ENCODE results near the gene CA5A.

Gene CA5A

GRCh38 chr16:87974178-87974577 lies 37.8 kb upstream of the CA5A start:
- no peak for DNase-seq (ENCODE audit: insufficient read length)
- FAIRE-seq = no peak
- TF ChIP-seq TAF1 (IDR thresholded peaks at IDR 0.05; ENCODE audit: borderline replicate concordance, low read depth, low read length) (no peak), POLR2A (IDR thresholded peaks at IDR 0.05; ENCODE audit: low read depth, low read length) (no peak), POLR2AphosphoS5 (IDR thresholded peaks at IDR 0.05; ENCODE audit: low read depth, low read length) (no peak)

DNA sequence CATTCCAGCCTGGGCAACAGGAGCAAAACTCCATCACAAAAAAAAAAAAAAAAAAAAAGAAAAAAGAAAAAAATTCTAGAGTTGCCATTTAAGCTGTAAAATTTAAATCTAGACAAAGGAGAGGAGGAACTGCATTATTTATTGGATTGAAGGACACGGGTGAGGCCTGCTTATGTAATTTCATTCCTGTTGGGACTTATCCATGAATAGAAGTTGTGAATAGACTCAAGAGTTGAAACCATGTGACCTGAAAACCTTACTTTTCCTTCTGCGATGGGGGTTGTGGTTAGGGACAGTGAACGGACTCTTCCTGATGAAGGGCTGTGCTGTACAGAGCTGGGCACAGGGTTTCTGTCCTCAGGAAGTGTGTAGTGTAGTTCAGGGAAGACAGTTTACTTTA lies 37.4 kb upstream of the CA5A start:
- TF ChIP-seq POLR2AphosphoS5 (IDR thresholded peaks at IDR 0.05; ENCODE audit: low read depth, low read length) (no peak), TAF1 (IDR thresholded peaks at IDR 0.05; ENCODE audit: borderline replicate concordance, low read depth, low read length) (no peak), POLR2A (IDR thresholded peaks at IDR 0.05; ENCODE audit: low read depth, low read length) (no peak)
- no peak for FAIRE-seq
- DNase-seq (ENCODE audit: insufficient read length) = no peak

- no peak for DNase-seq (ENCODE audit: insufficient read length)
- TF ChIP-seq TAF1 (IDR thresholded peaks at IDR 0.05; ENCODE audit: borderline replicate concordance, low read depth, low read length) (no peak), POLR2A (IDR thresholded peaks at IDR 0.05; ENCODE audit: low read depth, low read length) (no peak), POLR2AphosphoS5 (IDR thresholded peaks at IDR 0.05; ENCODE audit: low read depth, low read length) (no peak)
- no peak for FAIRE-seq
Observed at GRCh38 chr16:87971933-87972332, 35.6 kb upstream of the CA5A start.

DNA sequence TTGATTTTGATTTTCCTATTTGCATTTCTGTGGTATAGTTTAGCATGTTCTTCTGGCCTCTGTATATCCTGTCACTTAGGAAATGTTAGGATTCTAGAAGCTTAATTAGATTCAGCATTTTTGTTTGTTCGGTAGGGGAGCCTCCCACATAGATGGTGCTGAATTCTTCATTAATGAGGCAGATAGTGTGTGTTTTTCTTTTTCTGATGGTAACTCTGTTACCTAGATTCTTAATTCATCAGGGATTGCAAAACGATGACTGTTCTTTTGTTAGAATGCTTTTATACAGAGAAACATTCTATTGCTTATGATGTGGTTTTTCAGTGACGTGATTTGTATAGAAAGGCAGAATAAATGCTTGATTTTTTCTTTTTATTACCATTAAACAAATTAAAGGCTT lies 33.9 kb upstream of the CA5A start:
- FAIRE-seq = no peak
- TF ChIP-seq POLR2AphosphoS5 (IDR thresholded peaks at IDR 0.05; ENCODE audit: low read depth, low read length) = no peak
- no peak for TF ChIP-seq TAF1 (IDR thresholded peaks at IDR 0.05; ENCODE audit: borderline replicate concordance, low read depth, low read length)
- TF ChIP-seq POLR2A (IDR thresholded peaks at IDR 0.05; ENCODE audit: low read depth, low read length) = no peak
- no peak for DNase-seq (ENCODE audit: insufficient read length)

DNA sequence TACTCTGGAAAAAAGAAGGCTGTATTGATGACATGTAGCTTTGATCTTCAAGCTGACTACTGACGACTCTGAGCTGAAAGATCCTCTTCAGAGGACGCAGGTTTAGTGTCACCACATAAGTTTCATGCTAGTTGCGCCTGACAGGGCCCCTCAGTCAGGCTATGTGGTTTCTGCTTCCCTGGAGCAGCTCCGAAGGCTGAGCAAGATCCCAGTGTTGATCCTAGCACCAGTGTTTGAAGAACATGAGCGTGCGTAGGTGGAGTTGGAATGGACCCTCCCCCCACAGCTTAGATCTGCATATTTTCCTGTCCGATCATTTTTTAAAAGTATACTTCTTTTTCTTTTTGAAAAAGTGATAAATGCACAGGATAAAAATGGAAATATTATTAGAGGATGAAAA lies 32.2 kb upstream of the CA5A start:
- TF ChIP-seq POLR2A (IDR thresholded peaks at IDR 0.05; ENCODE audit: low read depth, low read length) (no peak), TAF1 (IDR thresholded peaks at IDR 0.05; ENCODE audit: borderline replicate concordance, low read depth, low read length) (no peak), POLR2AphosphoS5 (IDR thresholded peaks at IDR 0.05; ENCODE audit: low read depth, low read length) (no peak)
- FAIRE-seq (no peak), DNase-seq (ENCODE audit: insufficient read length) (no peak)

GRCh38 chr16:87966685-87967185 lies 30.4 kb upstream of the CA5A start:
- no peak for DNase-seq (ENCODE audit: insufficient read length)
- TF ChIP-seq POLR2AphosphoS5 (IDR thresholded peaks at IDR 0.05; ENCODE audit: low read depth, low read length) (no peak), TAF1 (IDR thresholded peaks at IDR 0.05; ENCODE audit: borderline replicate concordance, low read depth, low read length) (no peak), POLR2A (IDR thresholded peaks at IDR 0.05; ENCODE audit: low read depth, low read length) (no peak)
- no peak for FAIRE-seq

DNA sequence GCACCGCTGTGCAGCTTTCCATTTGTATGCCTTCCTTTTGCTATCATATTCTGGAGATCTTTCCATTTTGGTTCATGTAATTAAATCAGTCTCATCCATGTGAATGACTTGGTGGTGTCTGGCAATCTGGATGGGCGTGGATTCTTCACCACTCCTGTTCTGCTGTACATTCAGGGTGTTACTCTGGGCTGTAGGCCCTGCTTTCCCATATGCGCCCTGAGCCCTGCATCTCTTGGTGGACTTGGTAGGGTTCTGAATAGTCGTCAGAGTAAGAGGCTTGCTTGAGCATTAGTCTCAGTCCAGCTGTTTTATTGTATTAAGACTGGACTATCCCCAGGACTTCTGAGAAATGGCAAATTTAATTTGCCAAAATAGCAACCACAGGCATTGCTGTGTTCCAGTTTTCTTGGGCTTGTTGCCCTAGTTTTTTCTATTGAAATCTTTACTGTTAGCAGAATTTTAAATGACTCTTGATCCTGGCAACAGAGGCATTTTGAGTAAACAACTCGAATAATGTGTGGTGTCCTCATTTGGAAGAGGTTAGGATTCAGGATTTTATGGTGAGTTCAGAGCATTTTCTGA lies 29.8 kb upstream of the CA5A start:
- FAIRE-seq (no peak), DNase-seq (ENCODE audit: insufficient read length) (no peak)
- no peak for TF ChIP-seq TAF1 (IDR thresholded peaks at IDR 0.05; ENCODE audit: borderline replicate concordance, low read depth, low read length)
- TF ChIP-seq POLR2AphosphoS5 (IDR thresholded peaks at IDR 0.05; ENCODE audit: low read depth, low read length) = no peak
- TF ChIP-seq POLR2A (IDR thresholded peaks at IDR 0.05; ENCODE audit: low read depth, low read length) = no peak

DNA sequence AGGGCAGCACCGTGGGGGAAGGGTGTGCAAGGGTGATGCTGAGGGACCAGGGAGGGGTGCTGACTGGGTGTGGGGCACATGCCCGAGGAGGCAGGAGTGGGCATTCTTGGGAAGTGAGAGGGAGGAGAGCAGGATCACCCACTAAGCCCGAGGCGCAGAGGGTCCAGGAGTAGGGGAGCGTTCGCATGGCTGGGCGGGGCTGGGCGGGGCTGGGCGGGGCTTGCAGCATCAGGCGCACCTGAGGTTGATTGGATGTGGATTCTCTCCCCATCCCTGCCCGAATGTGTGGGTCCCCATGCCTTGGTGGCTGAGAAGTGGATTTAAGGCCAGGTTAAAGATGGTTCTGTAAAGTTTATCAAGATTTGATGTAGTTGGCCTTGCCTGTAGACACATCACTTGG lies 29.1 kb upstream of the CA5A start:
- TF ChIP-seq POLR2AphosphoS5 (IDR thresholded peaks at IDR 0.05; ENCODE audit: low read depth, low read length) (no peak), POLR2A (IDR thresholded peaks at IDR 0.05; ENCODE audit: low read depth, low read length) (no peak), TAF1 (IDR thresholded peaks at IDR 0.05; ENCODE audit: borderline replicate concordance, low read depth, low read length) (no peak)
- no peak for FAIRE-seq

DNA sequence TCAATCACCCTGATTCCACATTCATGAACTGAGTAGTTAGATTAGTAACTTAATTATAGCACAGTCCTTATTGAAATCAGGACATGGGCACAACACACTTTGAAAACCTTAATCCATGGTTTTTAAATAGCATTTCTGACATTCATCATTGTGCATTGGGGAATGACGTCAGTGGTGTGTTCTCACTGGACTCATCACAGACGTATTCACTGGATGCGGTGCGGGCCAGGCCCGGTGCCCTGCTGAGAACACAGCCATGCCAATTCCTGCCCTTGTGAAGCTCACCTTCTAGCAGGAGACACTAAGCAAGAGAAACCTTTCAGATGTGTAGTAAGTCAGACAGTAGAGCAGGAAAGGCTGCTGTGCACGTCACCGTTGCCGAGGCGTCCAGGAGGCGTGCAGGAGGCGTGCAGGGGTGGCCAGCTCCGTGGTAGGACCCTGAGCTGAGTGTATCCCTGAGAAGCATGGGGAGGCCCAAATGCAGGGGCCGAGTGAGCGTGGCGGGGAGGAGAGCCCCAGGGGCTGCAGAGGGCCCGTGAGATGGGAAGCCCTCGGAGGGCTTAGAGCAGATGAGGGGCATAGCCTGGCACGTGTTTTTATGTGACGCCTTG lies 27.8 kb upstream of the CA5A start:
- DNase-seq (ENCODE audit: insufficient read length) (no peak), FAIRE-seq (no peak)

More for the DNA sequence above, 29.1 kb upstream of the CA5A start:
- DNase-seq (ENCODE audit: insufficient read length) = no peak

DNA sequence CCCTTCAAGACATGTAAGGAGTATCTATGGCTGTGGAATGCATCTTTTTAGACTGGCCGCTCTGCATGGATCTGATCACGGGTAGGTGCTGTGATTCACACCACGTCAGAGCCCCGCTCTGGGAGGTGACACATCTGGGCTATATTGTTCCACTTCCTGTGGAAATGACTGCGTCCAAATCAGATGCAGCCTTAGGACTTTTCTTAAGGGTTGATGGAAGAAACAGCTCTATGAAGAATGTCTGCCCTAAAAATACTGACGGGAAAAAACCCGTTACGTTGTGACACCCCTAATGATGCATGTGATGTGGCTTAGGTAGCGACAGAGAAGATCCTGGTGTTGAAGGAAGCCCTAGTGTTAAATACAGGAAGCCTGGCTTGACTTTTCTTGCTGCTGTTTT lies 27.1 kb upstream of the CA5A start:
- FAIRE-seq (no peak), DNase-seq (ENCODE audit: insufficient read length) (no peak)
- no peak for TF ChIP-seq POLR2A (IDR thresholded peaks at IDR 0.05; ENCODE audit: low read depth, low read length)
- no peak for TF ChIP-seq POLR2AphosphoS5 (IDR thresholded peaks at IDR 0.05; ENCODE audit: low read depth, low read length)
- no peak for TF ChIP-seq TAF1 (IDR thresholded peaks at IDR 0.05; ENCODE audit: borderline replicate concordance, low read depth, low read length)

More for the DNA sequence above, 27.8 kb upstream of the CA5A start:
- TF ChIP-seq TAF1 (IDR thresholded peaks at IDR 0.05; ENCODE audit: borderline replicate concordance, low read depth, low read length) (no peak), POLR2A (IDR thresholded peaks at IDR 0.05; ENCODE audit: low read depth, low read length) (no peak), POLR2AphosphoS5 (IDR thresholded peaks at IDR 0.05; ENCODE audit: low read depth, low read length) (no peak)

DNA sequence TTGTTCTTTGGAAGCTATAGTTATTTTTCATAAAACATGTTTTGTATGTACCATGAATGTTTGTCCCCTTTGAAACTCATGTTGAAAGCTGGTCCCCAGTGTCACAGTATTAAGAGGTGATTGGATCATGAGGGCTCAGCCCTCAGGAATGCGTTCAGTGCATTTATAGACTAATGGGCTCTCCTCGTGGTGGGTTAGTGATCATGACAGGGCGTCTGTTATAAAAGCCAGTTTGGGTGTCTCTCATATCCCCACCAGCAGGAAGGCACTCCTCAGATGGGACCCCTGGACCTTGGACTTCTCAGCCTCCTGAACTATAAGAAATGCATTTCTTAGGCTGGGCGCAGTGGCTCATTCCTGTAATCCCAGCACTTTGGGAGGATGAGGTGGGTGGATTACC lies 25.3 kb upstream of the CA5A start:
- DNase-seq (ENCODE audit: insufficient read length) (no peak), FAIRE-seq (no peak)
- no peak for TF ChIP-seq POLR2AphosphoS5 (IDR thresholded peaks at IDR 0.05; ENCODE audit: low read depth, low read length)
- TF ChIP-seq TAF1 (IDR thresholded peaks at IDR 0.05; ENCODE audit: borderline replicate concordance, low read depth, low read length) = no peak
- TF ChIP-seq POLR2A (IDR thresholded peaks at IDR 0.05; ENCODE audit: low read depth, low read length) = no peak

GRCh38 chr16:87960852-87961251 lies 24.5 kb upstream of the CA5A start:
- TF ChIP-seq POLR2A (IDR thresholded peaks at IDR 0.05; ENCODE audit: low read depth, low read length) (no peak), POLR2AphosphoS5 (IDR thresholded peaks at IDR 0.05; ENCODE audit: low read depth, low read length) (no peak), TAF1 (IDR thresholded peaks at IDR 0.05; ENCODE audit: borderline replicate concordance, low read depth, low read length) (no peak)
- FAIRE-seq (no peak), DNase-seq (ENCODE audit: insufficient read length) (no peak)
